ENCODE results near the gene KLF6.
A peak's percentile ranks its signal among the peaks of the same experiment; 100 is the strongest.

KLF6 gene

DNA sequence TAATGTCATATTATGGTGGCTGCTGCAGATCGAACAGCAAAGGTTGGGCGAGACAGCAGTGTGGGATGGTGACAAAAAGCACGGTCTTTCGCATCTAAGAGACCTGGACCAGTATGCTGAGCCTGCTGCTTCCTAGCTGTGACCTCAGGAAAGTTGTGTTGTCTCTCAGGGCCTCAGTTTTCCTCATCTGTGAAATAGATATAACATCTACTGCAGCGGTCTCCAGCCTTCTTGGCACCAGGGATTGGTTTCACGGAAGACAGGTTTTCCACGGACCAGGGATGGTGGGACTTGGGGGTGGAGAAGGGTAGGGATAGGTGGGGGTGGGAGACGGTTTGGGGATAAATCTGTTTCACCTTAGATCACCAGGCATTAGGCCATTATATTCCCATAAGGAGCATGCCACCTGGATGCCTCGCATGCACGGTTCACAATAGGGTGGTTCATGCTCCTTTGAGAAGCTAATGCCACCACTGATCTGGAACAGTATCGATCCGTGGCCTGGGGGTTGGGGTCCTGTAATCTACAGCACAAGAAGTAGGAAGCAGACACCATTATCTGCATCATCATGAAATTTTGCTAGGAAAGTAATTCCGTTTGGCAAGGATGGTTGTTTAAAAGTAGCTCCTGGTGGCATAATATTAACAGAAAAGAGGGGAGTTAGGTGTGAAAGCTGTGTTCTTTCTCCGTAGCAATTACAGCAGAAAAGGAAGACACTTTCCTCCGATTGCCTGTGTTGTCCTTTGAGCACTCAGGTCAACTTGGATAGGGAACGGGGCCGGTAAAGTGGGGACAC, 10.8 kb downstream of the KLF6 start:
- no peak for DNase-seq

GRCh38 chr10:3773460-3774017, 11.5 kb downstream of the KLF6 start:
- no peak for DNase-seq

DNA sequence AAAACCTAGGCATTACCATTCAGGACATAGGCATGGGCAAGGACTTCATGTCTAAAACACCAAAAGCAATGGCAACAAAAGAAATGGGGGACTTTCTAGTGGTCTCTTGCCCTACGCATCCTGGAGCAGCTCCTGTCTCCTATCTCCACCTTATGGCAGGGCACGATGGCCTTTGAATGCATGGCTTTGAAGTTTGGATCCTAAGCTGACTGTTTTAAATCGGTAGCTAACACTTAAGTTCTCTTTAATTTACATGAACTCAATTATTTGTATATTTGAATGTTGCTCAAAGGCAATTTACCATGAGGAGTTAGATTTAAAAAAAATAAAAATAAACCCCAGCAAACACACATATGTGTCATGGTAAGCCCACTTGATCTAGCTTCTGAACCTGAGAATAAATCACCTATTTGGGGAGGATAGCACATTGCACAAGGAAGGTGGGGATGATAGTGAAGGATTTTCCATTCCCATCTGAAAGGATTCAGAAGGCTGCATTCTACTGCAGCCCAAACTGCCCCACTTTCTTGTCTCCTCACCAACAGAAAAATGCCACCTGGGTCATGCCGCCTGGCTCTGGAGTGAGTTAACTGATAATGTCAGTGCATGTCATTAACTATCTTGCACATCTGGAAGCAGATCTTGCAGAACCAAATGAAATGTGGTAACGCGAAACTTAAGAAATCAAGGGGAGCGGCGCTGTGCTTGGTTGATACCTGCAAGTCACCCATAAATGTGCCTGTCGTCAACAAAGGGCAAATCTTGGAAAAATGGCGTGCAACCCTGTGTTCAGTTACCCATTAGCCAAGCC, 12.4 kb downstream of the KLF6 start:
- DNase-seq = no peak

DNA sequence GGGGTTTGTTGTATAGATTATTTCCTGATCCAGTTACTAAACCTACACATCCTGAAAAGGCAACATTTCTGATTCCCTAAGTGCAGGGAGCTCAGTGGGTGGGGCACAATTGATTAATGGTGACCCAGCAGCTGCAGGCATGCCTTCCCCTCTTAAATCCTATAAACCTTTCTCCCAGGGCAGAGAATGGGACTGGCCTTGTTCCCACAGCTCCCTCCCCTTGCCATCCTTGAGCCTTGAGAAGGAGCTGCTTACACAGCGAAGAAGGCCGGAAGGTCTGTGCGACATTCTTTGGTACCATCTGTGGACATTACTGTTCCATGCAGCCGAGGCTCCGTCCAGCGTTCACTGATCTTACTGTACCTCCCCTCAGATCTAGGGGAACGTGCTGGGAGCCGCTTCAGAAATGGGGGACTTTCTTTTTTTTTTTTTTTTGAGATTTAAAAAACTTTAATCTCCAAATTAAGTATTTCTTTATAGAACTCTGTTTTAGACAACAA, 14.3 kb downstream of the KLF6 start:
- DNase-seq = no peak

DNA sequence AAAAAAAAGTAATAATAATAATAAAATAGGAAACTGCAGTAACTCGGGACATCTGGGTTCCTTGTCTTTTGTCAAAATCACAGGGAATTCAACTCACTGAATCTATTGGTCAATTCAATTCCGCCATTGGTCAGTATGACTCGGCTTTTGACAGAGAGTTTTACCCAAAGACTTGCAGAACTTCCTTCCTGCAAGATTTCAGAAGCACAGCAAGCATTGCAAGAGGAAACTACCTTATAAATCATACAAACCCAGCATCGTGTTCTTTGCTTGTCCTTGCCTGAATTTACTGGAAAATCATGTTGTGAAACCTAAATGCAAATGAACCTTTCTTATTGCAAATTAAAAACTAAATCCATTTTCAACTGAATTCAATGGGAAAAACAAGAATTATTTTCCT, 15.5 kb downstream of the KLF6 start:
- no peak for DNase-seq

GRCh38 chr10:3766046-3766756, 18.8 kb downstream of the KLF6 start:
- peak; percentile 8 for DNase-seq

DNA sequence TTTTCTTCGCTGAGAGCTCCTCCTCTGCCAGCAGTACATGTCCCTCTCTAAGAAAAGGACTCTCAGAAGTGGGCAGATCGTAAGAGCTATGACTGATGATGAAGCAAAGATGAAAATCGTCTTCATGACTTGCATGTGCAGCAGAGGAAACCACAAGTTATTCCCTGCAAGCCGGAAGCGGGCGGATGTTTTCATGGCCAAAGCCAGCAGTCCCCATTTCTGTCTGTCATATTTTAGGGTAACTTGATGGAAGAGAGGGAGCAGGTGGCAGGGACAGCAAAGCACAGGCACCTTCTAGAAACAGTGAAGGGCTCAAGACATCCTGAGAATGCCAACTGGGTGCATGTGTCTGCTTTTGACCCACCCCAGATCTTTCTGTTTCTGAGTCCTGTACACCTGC, 19.9 kb downstream of the KLF6 start:
- no peak for DNase-seq

- no peak for DNase-seq
These were observed 20.3 kb downstream of the KLF6 start for GRCh38 chr10:3764626-3765112.

GRCh38 chr10:3763852-3764625, 21.0 kb downstream of the KLF6 start:
- DNase-seq = no peak

GRCh38 chr10:3763035-3763456, 22.0 kb downstream of the KLF6 start:
- DNase-seq = no peak

DNA sequence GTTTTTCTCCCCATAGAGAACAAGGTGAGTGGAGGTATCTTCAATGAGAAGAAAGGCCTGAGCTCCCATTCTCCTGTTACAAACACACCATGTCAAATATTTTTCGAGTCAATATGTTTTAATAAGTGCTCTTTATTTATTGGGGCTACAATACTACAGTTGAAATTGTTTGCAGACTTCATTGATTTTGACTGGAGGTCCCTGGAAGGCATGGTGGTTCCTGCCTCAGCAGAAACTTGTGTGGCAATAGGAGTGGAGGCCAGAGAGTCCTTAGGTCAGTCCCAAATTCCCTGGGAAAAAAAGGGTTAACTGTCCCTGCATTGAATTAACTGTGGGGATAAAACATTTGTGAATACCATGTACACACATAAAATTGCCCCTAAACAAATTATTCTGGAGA, 22.7 kb downstream of the KLF6 start:
- DNase-seq = no peak

DNA sequence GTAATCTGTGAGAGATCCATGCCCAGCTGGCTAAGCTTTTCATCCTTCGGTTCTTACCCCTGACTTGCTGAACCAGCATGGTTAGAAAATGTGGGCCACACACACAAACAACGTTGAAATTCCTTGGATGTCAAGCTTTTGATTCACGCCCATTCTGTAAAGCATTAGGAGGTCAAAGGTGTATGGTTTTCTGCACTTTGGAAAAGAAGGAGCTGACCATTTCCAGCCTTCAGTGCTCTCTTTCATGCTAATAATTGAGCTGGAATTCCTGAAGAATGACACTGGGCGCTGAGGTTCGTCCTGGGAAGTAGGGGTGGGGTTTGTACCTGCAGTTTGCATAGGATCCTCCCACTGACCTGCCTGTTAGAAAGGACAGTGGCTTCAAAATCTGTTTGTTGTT, 23.1 kb downstream of the KLF6 start:
- no peak for DNase-seq

DNA sequence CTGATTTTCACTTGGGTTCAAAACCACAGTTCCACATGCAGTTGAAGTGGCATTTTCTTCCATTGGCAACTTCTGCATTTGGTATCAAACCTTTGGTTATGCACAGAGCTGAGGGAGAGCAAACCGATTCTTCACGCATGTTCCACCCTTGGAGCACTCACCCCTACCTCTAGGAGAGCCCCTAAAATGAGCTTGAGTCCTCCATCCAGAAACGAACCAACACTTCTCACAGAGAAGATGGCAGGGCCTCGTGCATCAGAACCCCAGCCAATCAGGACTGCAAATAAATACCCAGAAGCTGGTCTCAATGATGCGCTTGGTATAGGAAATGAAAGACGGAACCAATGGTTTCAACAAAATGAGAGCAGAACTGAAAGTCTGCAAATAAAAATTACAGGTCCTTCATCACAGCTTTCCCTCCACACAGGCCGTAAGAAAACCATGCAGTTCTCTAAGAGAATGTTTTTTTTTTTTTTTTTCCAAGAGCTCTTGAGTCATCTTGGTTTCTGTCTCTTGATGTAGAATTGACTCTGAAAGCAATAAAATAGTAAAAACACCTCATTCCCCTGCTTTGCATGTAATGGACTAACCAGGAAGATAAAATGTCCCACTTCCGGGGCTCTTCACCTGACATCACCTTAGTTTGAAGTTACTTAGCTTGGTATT, 23.9 kb downstream of the KLF6 start:
- no peak for DNase-seq

DNA sequence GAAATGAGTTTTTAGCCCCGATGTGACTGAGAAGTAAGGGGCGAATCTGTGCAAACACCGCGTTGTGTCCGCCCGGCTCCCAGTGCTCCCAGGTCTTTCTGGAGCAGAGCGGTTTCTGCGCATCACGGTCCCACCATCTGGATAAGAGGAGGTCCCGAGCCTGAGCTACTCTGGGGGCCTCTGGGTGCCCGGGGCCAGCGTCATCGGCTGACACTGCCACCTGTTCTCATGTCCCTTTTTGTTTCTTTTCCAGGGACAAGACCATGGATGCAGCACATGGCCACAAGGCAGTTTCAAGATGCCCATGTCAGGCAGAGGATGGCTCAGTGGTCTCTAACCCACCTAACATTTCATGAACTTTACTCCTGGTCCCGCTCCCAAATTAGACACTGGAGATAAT, 24.9 kb downstream of the KLF6 start:
- no peak for DNase-seq

DNA sequence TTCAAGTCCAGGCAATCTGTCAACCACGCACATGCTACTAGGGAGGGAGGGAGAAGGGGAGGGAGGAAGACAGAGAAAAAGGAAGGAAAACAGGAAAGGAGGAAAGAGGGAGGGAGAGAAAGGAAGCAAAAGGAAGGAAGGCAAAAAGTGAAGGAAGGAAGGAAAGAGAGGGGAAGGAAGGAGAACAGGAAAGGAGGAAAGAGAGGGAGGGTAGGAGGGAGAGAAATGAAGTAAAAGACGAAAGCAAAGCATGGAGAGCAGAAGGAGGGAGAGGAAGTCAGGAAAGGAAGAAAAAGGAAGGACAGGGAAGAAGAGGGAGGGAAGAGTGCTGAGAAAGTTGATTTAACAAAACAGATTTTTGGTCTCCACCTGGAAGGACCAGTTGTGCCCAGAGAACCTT, 25.6 kb downstream of the KLF6 start:
- DNase-seq = no peak

- no peak for DNase-seq
These were observed 26.5 kb downstream of the KLF6 start for GRCh38 chr10:3758491-3758970.

- DNase-seq = no peak
These were observed 27.1 kb downstream of the KLF6 start for GRCh38 chr10:3757638-3758490.

DNA sequence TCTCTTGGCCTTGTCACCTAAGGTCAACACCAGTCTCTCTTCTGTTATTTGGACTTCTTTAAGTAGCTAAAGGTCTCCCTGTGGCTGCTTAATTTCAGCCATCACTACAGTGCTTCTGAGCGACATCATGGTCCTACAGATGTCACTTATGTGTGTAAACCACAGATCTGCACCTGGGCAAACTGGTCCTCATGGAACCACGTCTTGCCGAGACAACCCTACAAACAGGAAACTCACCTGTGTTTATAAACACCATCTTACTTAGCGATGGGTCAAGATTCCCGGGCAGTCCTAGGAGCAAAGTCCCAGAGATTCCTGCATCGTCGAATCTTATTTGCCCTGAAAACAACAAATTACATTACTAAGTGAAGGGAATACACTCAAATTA, 27.8 kb downstream of the KLF6 start:
- DNase-seq = no peak

DNA sequence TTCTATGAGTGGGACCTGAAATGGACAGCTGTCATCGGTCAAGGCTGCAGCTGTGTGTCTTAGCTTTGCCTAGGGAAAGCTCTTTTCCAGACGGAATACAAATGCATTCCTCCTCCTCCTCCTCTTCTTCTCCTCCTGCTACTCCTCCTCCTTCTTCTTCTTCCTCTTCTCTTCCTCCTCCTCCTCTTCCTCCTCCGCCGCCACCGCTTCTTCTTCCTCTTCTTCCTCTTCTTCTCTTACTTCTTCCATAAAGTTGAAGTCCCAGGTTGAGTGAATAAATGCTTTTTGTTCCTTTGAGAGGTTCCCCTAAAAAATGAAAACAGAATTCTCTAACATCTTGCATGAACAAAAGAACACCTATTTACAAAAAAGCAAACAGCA, 28.7 kb downstream of the KLF6 start:
- no peak for DNase-seq
